ENCODE measurements around the gene GALNT16.
"Not testable (repeated sequence)": the region's sequence is repeated elsewhere in the genome, so short reads cannot be mapped to it uniquely, and the experiment has no call there.

GALNT16 gene

GRCh38 chr14:69260190-69260860 is 367 bp downstream of the GALNT16 start:
- DNase-seq = no peak

DNA sequence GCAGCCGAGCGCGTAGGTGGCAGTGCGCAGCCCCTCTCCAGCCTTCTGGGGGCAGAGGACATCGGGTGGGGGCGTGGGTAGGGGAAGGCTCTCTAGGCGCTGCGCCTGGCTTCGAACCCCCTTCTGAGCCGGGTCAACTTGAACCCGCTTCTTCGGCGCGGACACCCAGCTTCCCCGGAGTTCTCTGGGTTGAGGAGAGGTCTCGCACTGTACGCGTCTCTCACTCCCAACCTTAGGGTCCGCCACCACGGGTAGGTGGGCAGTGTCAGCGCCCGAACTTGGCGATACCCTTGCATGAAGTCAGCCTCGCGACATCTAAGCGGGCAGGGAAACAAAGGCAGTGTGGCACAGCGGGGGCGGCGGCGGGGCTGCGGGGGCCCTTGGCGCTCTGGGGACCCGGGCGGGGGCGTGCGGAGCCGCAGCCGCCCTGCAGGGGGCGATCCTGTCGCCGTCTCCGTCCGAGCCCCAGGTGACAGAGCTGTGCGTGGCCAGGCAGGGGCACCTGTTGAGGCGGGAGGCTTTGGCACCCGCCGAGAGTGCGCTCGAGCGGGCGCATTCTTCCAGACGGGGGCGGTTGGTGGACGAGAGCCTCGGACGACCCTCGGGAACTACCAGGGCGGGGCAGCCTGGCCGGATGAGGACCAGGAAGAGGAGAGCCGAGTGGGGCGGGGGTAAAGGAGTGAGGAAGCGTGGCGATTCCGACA is 1.1 kb downstream of the GALNT16 start:
- no peak for DNase-seq

DNA sequence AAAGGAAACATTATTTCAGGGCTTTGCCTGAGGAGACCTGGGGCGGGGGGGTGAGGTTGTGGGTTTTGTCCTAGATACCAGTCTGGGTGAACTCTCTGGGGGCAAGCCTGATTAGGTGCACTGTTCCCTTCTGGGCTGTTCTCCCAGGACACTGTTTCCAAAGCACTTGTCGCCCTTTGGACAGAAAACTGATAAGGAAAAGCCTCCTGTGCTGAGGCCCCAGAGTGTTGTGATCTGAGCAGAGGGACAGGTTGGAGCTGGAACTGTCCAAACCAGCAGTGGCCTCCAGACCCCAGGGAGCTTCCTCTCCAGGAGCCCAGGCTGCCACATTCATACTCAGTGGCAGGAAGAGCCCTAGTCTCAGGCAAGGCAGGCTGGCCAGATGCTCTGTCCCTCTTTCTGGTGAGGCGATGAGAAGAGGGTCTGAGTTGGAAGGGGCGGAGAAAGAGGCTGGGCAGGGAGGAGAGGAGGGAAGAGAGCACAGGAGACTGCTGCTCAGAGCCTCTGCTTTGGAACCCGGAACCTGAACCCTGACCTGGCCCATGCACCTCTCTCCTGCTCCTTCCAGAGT is 1.9 kb downstream of the GALNT16 start:
- DNase-seq = no peak

DNA sequence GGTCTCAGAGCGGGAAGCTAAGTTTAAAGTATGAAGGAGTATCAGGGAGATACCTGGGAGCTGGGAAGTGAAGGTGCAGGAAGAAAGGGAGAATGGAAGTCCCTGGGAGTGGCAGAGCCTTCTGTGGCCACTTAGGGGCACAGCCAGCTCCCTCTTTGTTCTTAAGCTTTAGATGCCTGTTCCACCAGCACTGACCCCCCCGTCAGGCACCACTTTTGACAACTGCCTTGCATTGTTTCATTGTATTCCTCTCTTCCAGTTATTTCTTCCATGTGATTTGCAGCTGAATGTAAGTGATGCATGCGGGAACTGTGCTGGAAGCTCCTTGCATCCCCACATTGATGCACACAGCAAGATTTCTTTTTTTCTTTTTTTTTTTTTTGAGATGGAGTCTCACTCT is 2.6 kb downstream of the GALNT16 start:
- DNase-seq = no peak

DNA sequence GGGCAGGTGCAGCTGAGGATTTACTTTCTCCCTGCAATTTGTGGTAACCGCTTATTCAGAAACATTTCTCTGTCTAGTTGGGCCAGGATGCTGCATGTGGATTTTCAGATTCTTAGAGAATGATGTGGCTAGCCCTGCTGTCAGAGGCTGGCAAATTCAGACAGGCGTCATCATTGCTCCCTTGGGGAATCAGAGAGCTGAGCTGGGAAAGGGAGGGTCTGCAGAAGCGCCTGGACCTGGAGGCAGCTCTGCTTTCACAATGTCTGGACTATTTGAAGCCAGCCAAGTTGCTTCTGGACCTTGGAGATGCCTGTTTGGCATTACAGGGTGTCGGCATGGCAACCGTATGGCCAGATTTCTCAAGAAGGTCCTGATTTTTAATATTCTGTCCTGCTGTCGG is 3.4 kb downstream of the GALNT16 start:
- no peak for DNase-seq

DNA sequence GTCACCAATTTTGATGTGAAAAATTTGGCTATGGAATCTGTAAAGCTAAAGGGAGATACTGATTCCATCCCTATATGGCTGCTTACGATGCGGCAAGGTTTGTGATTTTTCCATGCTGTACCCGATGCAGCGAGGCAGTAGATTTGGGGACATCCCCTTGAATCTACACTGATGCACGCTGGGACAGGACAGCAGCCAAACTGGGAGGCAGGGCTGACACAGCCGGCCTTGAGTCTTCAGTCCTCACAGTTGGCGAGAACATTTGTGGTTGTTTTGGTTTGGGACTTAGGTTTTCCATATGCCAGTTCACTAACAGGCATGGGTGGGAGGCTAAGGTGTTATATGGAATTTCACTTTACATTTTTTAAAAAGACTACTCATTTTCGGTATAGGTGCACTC is 3.8 kb downstream of the GALNT16 start:
- no peak for DNase-seq

- no peak for DNase-seq
Observed at GRCh38 chr14:69266572-69267345, 6.8 kb downstream of the GALNT16 start.

DNA sequence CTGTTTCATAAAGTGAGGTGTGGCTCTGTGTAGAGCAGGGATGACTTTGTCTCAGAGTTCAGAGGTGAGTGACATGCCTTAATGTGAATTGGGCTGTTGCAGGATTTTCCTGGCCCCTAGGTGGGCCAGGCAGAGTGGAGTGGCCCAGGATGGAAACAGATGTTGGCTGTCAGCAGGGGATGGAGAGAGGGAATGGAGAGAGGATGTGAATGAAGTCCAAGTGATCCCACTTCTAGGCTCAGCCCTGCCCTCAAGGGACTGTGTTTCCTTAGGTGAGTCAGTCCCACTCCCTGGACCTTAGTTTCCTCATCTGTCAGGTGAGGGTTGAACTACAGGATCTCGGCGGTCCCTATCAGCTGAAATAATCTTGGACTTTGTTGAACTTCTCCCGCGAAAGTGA is 7.5 kb downstream of the GALNT16 start:
- DNase-seq = no peak

DNA sequence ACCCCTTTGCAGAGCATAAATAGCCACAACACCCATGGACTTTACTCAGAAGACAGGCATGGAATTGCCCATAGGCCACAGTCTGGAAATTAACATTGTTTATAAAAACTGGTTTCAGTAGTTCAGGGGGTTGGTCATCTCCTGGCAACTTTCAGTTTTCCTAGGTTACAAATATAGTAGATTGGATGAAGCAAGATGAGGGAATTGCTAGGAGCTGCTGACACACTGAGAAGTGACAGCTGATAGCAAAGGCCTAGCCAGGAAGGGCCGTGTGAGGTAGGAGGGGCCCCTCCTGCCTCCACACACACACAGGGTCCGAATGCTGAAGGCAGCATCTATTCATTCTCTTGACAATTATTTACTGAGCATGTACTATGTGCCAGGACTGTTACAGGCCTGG is 8.3 kb downstream of the GALNT16 start:
- DNase-seq = no peak

DNA sequence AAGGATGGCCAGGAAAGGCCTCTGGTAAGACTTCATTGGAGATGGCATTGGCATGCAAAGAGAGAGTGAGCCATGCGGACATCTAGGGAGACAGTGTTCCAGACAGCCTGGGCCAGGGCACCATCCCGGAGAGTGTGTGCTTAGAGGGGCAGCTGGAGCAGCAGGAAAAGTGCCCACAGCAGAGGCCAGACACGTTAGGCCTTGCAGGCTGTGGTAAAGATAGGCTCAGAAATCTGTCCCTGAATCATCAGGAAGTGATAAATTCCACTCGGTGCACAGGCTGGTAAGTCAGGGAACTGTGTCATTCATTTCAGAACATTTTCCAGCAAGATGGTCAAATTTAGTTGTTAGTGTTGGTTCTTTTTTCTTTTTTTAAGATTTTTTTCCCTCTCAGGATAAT is 8.8 kb downstream of the GALNT16 start:
- no peak for DNase-seq

- DNase-seq = no peak
Observed at GRCh38 chr14:69269381-69269780, 9.4 kb downstream of the GALNT16 start.

DNA sequence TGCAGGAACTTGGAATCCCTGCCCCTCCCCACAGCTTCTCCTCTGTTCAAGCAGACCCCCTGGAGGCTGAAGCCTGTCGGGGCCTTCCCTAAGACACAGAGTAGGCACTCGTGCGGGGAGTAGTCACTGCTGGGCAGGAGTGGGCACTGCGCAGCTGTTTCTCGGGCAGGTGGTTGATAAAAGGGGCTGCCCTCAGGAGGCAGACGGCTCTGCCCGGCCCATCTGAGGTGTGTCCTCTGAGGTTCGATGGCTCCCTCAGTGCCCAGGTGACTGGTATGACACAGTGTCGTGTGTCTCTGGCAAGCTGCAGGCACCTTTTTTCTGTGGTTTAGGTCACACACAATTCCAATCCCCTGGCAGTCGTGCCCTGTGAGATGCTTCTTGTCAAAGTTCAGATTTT is 10.1 kb downstream of the GALNT16 start:
- no peak for DNase-seq

GRCh38 chr14:69270795-69271708 is 11.1 kb downstream of the GALNT16 start:
- DNase-seq = no peak

DNA sequence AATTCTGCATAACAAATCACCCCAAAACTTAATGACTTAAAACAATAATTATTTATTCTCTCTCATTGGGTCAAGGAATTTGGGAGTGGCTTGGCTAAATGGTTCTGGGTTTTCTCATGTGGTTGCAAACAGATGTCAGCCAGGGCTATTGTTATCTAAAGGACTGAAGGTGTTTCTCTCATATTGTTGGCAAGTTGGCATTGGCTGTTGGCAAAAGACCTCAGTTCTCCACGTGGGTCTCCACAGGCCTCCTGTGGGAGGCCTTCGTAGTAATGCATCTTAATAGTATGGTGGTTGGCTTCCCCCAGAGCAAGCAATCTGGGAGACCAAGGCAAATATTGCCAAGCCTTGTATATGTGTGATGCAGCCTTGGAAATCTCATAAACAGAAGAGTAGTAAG is 14.4 kb downstream of the GALNT16 start:
- DNase-seq = no peak

DNA sequence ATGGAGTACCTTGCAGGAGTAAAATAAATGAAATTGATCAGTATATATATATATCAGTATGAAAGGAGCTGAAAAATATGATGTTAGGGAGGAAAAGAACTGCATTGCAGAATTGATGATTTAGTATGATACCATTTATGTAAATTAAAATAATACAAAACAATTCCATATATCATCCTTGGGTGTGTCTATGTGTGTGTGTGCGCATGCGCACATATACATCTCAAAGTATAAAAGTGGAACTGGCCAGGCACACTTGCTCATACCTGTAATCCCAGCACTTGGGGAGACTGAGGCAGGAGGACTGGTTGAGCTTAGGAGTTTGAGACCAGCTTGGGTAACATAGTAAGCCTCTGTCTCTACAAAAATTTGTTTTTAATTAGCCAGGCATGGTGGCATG is 15.4 kb downstream of the GALNT16 start:
- DNase-seq = no peak

DNA sequence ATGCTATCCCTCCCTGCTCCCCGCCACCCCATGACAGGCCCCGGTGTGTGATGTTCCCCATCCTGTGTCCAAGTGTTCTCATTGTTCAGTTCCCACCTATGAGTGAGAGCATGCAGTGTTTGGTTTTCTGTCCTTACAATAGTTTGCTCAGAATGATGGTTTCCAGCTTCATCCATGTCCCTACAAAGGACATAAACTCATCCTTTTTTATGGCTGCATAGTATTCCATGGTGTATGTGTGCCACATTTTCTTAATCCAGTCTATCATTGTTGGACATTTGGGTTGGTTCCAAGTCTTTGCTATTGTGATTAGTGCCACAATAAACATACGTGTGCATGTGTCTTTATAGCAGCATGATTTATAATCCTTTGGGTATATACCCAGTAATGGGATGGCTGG is 17.4 kb downstream of the GALNT16 start:
- not testable (repeated sequence) for DNase-seq

DNA sequence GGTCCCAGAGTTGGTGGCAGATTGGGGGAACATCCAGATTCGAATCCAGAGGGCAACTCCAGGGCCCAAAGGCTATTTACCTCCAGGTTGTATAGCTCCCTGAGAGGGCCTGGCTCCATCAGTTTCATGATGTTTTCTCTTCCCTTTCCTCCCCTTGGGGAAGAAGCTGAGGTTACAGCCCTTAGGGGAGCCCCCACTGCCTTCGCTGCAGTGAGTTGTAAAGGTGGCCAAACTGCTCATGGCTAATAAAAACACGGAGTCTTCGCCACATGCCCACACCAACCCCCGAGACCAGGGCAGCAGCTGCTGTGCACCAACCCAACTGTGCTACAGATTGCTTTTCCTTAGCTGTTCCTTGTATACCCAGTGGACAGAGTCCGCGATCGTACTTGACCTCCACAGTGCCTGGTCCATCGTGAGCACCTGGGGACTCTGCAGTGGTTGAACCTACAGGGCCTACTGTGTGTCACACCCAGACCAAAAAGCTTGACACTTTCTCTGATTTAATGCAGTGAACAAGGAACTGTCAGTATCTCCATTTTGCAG is 20.9 kb downstream of the GALNT16 start:
- DNase-seq = no peak

DNA sequence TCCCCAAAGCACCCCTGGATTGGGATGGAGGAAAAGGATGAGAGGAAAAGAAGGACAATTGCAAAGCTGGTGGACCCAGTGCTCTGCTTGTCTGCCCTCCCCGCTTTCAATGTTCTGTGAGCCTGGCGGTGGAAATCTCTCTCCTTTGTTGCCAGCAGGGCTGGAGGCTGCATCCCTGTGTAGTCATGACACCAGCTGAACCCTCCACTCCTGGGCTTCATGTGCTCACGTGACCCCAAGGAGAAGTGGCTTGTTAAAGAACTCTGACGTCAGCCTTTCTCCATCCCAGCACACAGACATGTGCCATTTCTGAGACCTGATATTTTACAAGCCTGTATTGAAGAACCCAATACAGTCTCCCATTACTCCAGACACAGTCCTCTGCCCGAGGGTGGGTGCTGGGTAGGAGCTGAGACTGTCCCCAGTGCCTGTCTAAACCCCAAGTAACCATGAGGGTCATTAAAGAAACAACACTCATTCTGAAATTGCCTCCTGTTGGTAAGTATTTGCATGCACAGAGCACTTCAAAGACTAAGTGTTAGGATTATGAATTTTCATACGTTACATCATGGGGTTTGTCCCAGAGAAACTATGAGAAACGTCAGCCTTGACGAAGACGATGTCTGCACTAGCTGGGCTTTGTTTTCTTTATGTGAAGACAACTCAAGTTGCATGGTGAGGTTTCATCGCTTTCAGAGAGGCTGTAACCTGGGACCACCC is 21.7 kb downstream of the GALNT16 start:
- DNase-seq = no peak

GRCh38 chr14:69282448-69282847 is 22.5 kb downstream of the GALNT16 start:
- no peak for DNase-seq

GRCh38 chr14:69284170-69284569 is 24.2 kb downstream of the GALNT16 start:
- DNase-seq = no peak

GRCh38 chr14:69285661-69286255 is 25.8 kb downstream of the GALNT16 start:
- DNase-seq = no peak

Data from CD4-positive, alpha-beta T cell treated with Interferon gamma for 1 hour (primary cell).